Effector CD4-positive, alpha-beta T cell (primary cell): Measurements from ENCODE around the gene WDHD1.
"Not testable (repeated sequence)": the region's sequence is repeated elsewhere in the genome, so short reads cannot be mapped to it uniquely, and the experiment has no call there.

Experiments
- DNase-seq: peaks from one replicate; pipeline ENCODE4 v3.0.0-alpha.2; 2020

Gene WDHD1

DNA sequence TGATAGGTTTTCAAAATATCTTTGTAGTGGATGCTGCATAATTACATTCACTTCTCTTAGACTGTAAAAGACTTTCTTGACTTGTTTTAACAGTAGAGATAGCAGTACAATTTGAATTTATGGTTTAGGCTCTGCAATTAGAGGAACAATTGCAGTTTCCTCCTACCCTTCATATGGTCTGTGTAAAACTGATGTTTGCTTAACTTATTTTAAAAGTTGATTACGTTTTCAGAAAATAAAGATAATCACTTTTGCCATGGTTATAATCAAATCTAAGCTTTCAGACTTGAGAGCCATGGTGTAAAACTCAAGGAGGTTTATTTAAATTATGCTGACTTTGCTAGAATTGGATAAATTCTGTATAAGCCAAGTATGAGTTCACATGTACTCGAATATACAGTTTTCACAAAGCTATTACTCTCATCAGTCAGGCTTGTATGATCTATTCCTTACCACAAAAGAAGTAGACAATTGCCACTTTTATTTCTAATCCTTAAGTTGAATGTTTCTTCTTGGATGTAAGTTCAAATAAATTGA, 22.1 kb upstream of the WDHD1 start:
- no peak for DNase-seq

DNA sequence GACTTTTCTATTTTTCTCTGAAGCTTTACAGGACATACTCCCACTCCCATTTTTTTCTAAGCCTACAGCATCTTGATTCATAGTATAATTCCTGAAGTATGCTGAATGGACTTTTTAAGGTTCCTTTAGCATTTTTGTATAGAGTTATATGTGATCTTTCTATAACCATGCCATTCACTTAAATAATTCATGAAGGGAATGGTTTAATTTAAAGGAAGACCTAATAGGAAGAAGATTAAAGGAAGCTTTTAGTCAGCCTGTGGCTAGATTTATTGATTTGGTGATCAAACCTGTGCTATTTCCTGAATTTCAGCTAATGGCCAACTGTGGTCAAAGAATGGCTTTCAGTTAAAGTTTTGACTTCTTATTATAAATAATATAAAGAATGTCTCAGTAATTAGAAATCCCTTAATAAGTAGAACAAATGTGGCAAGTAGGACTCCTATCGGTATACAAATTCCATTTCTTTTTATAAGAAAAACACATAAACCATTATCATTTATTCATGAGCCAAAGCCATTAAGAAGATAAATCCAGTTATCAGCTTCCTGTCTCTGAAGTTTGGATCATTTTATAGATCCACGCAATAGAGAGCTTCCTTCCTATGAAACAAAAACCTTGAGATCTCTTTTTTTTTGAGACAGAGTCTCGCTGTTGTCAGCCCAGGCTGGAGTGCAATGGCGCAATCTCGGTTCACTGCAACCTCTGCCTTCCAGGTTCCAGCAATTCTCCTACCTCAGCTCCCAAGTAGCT, 20.6 kb upstream of the WDHD1 start:
- DNase-seq: no peak

GRCh38 chr14:55045087-55045486, 18.2 kb upstream of the WDHD1 start:
- no peak for DNase-seq

DNA sequence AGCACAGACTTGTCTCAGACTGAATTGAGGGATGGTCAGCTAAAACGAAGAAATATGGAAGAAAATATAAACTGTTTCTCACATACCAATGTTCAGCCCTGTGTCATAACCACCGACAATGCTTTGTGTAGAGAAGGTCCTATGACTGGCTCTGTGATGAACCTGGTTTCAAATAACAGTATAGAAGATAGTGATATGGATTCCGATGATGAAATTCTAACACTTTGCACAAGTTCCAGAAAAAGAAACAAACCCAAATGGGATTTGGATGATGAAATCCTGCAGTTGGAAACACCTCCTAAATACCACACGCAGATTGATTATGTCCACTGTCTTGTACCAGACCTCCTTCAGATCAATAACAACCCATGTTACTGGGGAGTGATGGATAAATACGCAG, 16.6 kb upstream of the WDHD1 start:
- no peak for DNase-seq

- no peak for DNase-seq
Observed at GRCh38 chr14:55038708-55039107, 11.8 kb upstream of the WDHD1 start.

DNA sequence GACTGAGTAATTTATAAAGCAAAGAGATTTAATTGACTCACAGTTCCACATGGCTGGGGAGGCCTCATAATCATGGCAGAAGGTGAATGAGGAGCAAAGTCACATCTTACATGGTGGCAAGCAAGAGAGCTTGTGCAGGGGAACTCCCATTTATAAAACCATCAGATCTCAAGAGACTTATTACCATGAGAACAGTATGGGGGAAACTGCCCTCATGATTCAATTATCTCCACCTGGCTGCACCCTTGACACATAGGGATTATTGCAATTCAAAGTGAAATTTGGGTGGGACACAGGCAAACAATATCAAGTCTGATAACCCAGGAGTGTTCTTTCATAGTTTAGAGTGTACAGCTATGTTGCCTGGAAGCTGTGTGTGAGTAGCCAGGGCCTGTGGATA, 11.1 kb upstream of the WDHD1 start:
- DNase-seq: not testable (repeated sequence)

- no peak for DNase-seq
Observed at GRCh38 chr14:55031190-55031589, 4.3 kb upstream of the WDHD1 start.

- no peak for DNase-seq
Observed at GRCh38 chr14:55028476-55028875, 1.6 kb upstream of the WDHD1 start.

DNA sequence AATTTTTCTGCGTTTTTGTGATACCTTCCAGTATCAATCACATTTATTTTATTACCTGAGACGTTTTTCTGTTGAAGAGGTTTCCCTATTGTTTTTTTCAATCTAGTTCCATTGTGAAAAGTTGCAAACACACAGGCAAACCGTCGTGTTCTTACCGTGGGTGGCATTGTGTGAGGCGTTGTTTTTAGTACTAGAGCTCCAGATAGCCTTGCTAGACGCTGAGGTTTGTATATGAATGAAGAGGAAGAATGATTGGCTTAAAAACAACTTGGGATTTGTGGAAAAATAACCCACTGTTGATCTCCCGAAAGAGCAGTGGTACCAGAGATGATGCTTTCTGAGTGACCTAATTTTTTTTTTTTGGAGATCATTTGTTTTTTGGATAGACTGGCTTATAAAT, 1.2 kb upstream of the WDHD1 start:
- DNase-seq: no peak

DNA sequence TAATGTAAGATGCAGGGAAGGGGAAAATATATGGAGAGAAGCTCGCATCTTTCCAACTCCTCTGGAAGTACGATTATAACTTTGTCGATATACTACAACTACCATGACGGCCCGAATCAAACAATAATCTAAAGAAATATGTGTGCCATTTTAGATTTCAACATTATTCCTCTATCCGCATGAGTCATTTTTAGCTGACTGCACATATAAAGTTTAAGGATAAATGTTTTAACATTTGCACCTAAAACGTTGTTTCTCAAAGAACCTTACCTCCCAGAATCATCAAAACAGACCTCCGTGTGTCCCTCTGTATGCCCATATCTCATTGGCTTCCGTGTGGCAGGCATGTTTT, 482 bp downstream of the WDHD1 start:
- DNase-seq: no peak

DNA sequence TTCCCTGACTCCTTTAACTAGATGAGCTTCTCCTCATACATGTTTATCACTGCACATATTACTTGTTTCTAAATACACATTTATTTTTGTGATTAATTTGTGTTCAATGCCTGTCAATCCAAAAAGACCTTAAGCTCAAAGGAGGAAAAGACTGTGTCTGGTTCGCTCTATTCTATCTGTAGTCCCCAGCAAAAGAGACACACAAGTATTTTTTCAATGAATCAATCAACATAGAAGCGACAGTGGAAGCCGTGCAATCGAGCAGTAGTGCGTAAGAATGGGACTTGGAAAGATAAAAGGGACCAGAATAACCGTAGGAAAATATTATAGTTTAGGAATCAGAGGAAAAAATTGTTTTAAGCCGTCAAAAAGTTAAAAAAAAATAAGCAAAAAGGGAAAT, 951 bp downstream of the WDHD1 start:
- DNase-seq: no peak

DNA sequence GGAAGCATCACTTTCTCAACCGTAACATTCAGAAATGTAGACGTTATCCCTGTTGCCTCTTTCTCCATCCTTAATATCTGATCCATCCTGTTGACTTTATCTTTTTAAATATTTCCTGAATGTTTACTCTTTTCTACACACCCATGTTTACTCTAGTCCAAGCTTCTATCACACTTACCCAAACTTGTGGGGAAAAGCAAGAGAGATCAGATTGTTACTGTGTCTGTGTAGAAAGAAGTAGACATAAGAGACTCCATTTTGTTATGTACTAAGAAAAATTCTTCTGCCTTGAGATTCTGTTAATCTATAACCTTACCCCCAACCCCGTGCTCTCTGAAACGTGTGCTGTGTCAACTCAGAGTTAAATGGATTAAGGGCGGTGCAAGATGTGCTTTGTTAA, 2.5 kb downstream of the WDHD1 start:
- DNase-seq: not testable (repeated sequence)

- no peak for DNase-seq
Observed at GRCh38 chr14:55019968-55020554, 6.8 kb downstream of the WDHD1 start.

- DNase-seq: no peak
Observed at GRCh38 chr14:55015006-55015405, 11.9 kb downstream of the WDHD1 start.

GRCh38 chr14:55005071-55005470, 21.8 kb downstream of the WDHD1 start:
- no peak for DNase-seq

DNA sequence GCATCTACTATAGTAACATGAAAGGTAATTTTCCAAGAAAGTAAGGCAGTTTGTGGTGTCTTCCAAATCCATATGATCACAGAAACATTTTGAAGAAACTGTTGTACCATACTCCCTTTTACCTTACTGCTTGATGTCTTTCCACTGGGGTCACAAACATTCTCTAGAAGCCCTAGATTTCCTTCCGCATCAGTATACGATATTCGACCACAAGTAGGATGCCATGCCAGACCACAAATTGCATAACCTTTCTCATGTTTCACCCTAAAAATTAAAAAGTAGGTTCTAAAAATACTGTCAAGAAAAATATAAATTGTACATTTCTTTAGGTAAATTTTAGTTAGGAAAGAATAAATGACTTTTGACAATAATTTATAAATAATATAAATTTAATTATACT, 26.5 kb downstream of the WDHD1 start:
- no peak for DNase-seq

DNA sequence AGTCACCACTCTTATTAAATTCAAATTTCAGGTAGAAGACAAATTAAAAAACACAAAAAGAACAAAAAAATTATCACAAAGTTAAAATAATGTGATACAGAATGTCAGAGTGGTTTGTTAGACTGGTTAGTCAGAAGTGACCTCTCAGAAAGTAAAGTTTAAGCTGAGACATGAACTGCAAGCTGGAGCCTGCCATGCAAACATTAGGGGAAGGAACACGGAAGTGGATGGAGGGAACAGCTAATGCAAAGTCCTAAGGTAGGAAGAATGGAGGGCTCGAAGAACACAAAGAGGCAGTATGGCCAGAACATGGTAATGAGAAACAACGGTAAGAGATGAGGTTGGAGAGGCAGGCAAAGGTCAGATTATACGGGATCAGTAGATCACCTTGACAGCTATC, 41.7 kb downstream of the WDHD1 start:
- DNase-seq: no peak

- no peak for DNase-seq
Observed at GRCh38 chr14:54981698-54982097, 45.2 kb downstream of the WDHD1 start.

DNA sequence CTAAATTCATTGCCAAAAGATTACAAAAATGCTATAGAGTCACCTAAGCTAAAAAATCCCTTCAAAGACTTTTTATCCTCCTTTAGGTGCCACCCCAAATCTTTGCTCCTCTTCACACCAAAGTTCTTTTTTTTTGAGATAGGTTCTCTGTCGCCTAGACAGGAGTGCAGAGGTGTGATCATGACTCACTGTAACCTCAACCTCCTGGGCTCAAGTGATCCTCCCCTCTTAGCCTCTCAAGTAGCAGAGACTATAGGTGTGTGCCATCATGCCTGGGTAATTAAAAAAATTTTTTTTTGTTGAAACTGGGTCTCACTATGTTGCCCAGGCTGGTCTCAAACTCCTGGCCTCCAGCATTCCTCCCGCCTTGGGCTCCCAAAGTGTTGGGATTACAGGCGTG, 47.9 kb downstream of the WDHD1 start:
- DNase-seq: no peak

DNA sequence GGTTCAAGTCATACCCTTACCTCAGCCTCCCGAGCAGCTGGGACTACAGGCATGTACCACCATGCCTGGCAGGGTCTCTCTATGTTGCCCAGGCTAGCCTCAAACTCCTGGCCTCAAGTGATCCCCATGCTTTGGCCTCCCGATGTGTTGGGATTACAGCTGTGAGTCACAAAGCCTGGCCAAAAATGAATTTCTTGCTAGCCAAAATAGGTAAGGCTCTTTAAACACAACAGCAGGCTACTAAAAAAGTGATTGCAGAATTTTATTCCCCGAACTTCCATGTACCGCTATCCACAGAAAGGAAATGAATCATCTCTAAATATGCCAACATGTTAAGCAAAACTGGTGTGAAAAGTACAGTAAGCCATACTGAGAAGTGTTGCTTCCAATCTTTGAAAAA, 50.6 kb downstream of the WDHD1 start:
- no peak for DNase-seq

- DNase-seq: no peak
Observed at GRCh38 chr14:54975856-54976255, 51.0 kb downstream of the WDHD1 start.

DNA sequence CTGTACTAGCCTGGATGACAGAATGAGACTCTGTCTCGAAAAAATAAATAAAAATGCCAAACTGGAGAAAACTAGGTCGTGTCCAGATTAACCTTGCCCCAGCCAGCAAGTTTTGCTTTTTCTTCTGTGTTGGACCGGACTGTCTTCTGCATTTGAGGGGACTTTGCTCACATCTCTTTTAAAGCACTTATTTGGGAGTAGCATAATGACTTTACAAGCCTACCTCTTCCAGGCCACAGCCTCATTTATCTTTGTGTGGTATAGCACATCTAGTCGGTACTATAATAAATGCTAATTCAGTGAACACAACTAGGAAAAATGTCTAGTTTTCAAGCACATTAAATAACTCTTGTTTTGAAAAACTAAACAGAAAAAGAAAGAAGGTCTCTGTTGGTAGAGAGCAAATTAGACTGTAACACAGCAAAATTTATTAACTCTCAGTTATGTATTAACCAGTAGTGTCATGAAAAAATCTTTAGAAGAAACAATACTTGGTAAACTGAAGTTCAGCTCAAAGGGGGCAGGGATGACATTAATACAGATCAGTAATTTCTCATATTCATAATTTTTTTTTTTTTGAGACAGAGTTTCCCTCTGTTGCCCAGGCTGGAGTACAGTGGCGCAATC, 52.0 kb downstream of the WDHD1 start:
- DNase-seq: no peak

DNA sequence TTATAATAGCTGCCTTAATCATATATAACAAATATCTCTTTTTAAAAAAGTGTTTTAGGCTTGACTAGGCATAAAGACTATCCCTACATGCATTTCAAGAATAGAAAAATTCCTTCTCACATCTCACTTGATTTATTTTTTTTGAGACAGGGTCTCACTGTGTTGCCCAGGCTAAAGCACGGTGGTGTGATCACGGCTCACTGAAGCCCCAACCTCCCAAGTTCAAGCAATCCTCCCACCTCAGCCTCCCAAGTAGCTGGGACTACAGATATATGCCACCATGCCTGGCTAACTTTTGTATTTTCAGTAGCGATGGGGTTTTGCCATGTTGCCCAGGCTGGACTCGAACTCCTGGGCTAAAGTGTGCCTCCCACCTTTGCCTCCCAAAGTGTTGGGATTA, 59.4 kb downstream of the WDHD1 start:
- DNase-seq: no peak

DNA sequence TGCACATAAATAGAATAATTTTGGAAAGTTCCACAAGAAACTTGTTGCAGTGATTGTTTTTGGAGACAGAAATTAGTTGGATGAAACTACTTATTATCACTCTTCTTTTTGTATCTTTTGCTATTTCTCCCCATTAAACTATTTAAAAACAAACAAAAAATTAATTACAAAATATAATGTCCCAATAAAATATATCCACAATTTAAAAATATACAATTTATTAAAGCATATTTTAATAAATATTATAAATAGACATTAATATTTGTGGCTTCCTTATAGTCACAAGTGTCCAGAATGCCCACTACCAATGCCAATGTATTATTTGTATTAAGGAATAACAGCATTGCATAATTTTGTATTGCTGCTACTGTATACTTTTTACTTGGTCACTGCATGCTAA, 71.8 kb downstream of the WDHD1 start:
- DNase-seq: no peak
